Measurements from ENCODE around the gene CCND1. TPM values are rescaled to one million over a fixed set of nuclear protein-coding genes. Genes with fewer than 3 reads are reported as not detected.

CCND1 gene
- total and polyA plus RNA-seq, 2 of the 8 experiments (the other 6 are each of a cell fraction or from before 2014, with no cell fraction given) = 64.5 to 170 TPM

DNA sequence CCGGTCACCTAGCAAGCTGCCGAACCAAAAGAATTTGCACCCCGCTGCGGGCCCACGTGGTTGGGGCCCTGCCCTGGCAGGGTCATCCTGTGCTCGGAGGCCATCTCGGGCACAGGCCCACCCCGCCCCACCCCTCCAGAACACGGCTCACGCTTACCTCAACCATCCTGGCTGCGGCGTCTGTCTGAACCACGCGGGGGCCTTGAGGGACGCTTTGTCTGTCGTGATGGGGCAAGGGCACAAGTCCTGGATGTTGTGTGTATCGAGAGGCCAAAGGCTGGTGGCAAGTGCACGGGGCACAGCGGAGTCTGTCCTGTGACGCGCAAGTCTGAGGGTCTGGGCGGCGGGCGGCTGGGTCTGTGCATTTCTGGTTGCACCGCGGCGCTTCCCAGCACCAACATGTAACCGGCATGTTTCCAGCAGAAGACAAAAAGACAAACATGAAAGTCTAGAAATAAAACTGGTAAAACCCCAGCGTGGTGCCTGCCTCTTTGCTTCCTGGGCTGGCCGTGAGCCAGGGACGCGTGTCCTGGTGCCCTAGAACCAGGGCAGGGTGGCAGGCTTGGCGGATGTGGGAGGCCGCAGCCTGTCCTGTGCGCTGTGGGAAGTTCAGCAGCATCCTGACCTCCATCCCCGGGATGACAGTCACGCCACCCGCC is 13.2 kb downstream of the CCND1 start:
- CTCF ChIA-PET (ENCODE audit: partially characterized antibody) = interaction anchor here (0.6 to 1.6 kb wide), 4 partner anchors 8 to 361 kb away, joined by 3 to 4 read pairs (median 4); no protein-coding TSS in a partner anchor
- FAIRE-seq (no peak), DNase-seq (ENCODE audit: low read depth in 1 of 2, low spot score in 2 of 2) (no peak)
- 92% methylated on average over 28 of the region's 38 CpGs; no CpG with 5 or more reads in 1 of the 2 experiments for WGBS, 2 experiments (ENCODE audit: extremely low coverage in 1 of 2, insufficient coverage in 1 of 2, insufficient read length in 1 of 2, insufficient replicate concordance in 2 of 2, low coverage in 1 of 2, low lambda C conversion rate in 2 of 2, missing lambda C conversion rate in 1 of 2)
- Histone ChIP-seq H3K79me1 (ENCODE audit: low read depth, low read length) (0 out of 2 replicates have a peak, but pooled peaks cover 2% of the 10 kb centered on the region), H4K5ac (ENCODE audit: insufficient read length, low read depth, low read length) (no peak overlapping the region), H2BK15ac (ENCODE audit: low read length) (no peak overlapping the region), H3K27me3 (replicated peaks in 1 of 4; ENCODE audit: control insufficient read depth in 3 of 4, extremely low read depth in 1 of 4, insufficient read depth in 3 of 4, low read length in 3 of 4) (no peaks in the 10 kb centered on the region; a peak in 1 of 7 replicates), H2BK20ac (ENCODE audit: low read length) (no peak overlapping the region), H2BK12ac (ENCODE audit: low read depth, low read length) (no peak overlapping the region), H4K8ac (ENCODE audit: extremely low read depth, insufficient read depth, low read length) (no peak overlapping the region), H3K23ac (ENCODE audit: insufficient read length) (no peak overlapping the region), H3K9me3 (ENCODE audit: insufficient read depth in 2 of 2, low read depth in 1 of 2, low read length in 1 of 2) (no peaks in the 10 kb centered on the region), H3K56ac (replicated peaks; ENCODE audit: insufficient read length, low read depth, low read length) (no peak overlapping the region), H3K18ac (ENCODE audit: extremely low read depth, low read length) (no peak overlapping the region), H2BK5ac (ENCODE audit: low read depth, low read length) (no peak overlapping the region), H3K4me1 (replicated peaks in 1 of 4; ENCODE audit: control insufficient read depth in 3 of 4, insufficient read depth in 4 of 4, low read length in 3 of 4) (peaks cover 5 to 18% (median 13%) of the 10 kb centered on the region in 4 experiments), H3K36me3 (ENCODE audit: control insufficient read depth in 2 of 4, insufficient read depth in 4 of 4, low read length in 3 of 4) (peaks cover 23 to 53% (median 37%) of the 10 kb centered on the region in 4 experiments), H3K9ac (replicated peaks in 1 of 4; ENCODE audit: extremely low read depth in 1 of 4, low read depth in 3 of 4, low read length in 3 of 4) (no peak overlapping the region), H2AFZ (ENCODE audit: low read length) (no peak overlapping the region), H3K27ac (ENCODE audit: low read depth, low read length) (no peak overlapping the region), H3K23me2 (ENCODE audit: low read depth, low read length) (no peaks in the 10 kb centered on the region; the same call in 1 of the 2 replicates), H2BK120ac (replicated peaks; ENCODE audit: low read depth, low read length) (no peak overlapping the region), H2AK5ac (ENCODE audit: low read depth, low read length) (no peak overlapping the region), H4K91ac (replicated peaks; ENCODE audit: insufficient read length, low read length) (no peak overlapping the region), H4K20me1 (replicated peaks in 1 of 2; ENCODE audit: control insufficient read depth in 1 of 2, insufficient read depth in 2 of 2, low read length in 2 of 2) (peaks cover 6 to 10% of the 10 kb centered on the region in 2 experiments), H3K4me2 (ENCODE audit: insufficient read depth in 1 of 2, low read depth in 2 of 2, low read length in 2 of 2) (no peak overlapping the region), H3K79me2 (ENCODE audit: control insufficient read depth in 1 of 2, insufficient read depth in 2 of 2, low read length in 2 of 2) (no peaks in the 10 kb centered on the region), H3K14ac (ENCODE audit: insufficient read length) (no peak overlapping the region), H3K4ac (replicated peaks; ENCODE audit: insufficient read length, low read depth, low read length) (no peak overlapping the region), H3K4me3 (ENCODE audit: extremely low read depth in 1 of 4, insufficient read depth in 2 of 4, low read depth in 3 of 4, low read length in 4 of 4) (no peak overlapping the region)
- peak; percentile 18; the same call in 1 of the 2 replicates for TF ChIP-seq POLR2AphosphoS5 (IDR thresholded peaks at IDR 0.05; ENCODE audit: low read depth, low read length)
- TF ChIP-seq, protein P1, sequence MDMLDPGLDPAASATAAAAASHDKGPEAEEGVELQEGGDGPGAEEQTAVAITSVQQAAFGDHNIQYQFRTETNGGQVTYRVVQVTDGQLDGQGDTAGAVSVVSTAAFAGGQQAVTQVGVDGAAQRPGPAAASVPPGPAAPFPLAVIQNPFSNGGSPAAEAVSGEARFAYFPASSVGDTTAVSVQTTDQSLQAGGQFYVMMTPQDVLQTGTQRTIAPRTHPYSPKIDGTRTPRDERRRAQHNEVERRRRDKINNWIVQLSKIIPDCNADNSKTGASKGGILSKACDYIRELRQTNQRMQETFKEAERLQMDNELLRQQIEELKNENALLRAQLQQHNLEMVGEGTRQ (IDR thresholded peaks at IDR 0.05; ENCODE audit: low read length) = no peak
- POLR2A ChIA-PET (ENCODE audit: partially characterized antibody) = interaction anchor here (1.6 to 10.9 kb wide), 4 partner anchors 10 to 43 kb away, joined by 5 to 197 read pairs (median 8); partner anchors contain the start of gene CCND1

Data from H1 (cell line).